GM19463 (cell line): ENCODE data around the gene UBE2L5.

Experiments
- ATAC-seq: cut with Tn5 transposase; IDR thresholded peaks from one replicate; pipeline ENCODE4 v1.9.1; 2021; ENCODE audit warnings: mild to moderate bottlenecking, moderate library complexity; ENCODE audit not compliant: unreplicated experiment

Gene UBE2L5

DNA sequence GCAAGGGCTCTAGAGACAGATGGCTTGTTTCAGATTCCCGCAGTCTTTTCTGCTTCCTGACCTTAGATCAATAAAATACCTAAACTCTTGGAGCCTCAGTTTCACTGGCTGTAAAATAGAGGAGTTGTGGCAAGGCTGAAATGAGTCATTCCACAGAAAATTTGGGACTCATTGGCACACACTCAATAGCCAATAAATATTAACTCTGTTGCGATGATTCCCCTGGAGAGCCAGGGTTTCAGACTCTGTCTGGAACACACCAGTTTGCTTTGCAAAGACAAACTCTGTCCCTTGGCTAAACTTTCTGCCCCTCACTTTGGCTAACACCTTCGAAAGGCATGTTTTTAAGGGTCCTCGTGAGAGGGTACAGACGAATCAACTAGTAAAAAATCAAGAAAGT lies 18.1 kb upstream of the UBE2L5 start:
- no peak for ATAC-seq

DNA sequence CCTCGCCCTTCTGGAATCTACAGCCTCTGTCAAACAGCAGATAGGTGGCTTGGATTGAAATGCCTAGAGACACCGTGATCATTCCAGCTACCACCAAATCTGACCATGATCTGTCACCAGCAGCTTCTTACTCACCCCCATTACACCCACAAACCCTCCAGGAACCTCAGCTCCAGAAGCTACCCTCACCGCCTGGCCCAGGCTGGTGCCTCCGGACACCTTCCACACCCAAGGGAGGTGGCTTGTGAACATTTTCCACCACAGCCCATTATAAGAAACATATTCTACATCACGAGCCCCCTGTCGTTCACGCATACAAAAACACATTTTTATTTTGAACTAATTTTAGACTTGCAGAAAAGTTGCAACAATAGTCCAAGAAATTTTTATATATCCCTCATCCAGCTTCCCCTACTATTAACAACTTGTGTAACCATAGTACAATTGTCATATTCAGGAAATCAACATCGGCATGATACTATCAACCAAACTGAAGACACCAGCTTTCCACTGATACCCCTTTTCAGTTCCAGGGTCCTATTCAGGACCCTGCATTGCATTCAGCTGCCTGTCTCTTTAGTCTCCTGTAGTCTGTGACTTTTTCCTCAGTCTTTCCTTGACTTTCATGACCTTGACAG lies 15.4 kb upstream of the UBE2L5 start:
- no peak for ATAC-seq

DNA sequence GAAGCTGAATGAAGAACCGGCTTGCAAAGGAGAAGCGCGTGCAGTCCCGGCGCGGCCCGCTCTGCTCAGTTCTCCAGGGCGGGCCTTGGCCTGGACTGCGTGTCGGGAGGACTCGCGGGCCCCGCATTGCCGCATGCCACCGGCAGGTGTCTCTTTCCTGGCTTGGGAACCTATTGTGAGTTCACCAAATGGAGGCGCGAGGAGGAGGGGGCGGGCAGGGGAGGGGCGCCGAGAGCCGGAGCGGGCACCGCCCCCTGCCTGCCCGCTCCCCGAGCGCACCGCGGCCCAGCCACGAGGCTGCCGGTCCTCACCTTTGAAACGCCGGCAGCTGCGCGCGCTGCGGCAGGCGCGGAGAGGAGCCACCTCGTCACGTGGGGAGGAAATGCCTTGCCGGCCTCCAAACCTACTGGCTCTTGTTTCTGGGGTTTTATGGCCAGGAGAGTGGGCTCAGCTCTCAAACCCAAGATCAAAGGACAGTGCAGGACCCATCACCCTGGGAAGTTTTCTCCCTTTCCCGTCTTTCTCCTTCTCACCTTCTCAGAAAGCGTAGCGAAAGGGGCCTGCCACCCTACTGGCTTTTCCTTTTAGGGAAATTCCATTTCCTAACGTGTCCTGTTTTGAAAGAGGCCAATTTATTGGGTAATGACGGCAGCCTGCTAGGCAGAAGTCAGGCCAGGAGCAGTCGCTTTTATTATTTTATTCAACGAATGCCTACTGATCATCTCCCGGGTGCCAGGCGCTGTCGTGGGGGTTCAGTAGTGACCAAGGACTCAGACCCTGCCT lies 13.8 kb upstream of the UBE2L5 start:
- ATAC-seq: peak; percentile 88

DNA sequence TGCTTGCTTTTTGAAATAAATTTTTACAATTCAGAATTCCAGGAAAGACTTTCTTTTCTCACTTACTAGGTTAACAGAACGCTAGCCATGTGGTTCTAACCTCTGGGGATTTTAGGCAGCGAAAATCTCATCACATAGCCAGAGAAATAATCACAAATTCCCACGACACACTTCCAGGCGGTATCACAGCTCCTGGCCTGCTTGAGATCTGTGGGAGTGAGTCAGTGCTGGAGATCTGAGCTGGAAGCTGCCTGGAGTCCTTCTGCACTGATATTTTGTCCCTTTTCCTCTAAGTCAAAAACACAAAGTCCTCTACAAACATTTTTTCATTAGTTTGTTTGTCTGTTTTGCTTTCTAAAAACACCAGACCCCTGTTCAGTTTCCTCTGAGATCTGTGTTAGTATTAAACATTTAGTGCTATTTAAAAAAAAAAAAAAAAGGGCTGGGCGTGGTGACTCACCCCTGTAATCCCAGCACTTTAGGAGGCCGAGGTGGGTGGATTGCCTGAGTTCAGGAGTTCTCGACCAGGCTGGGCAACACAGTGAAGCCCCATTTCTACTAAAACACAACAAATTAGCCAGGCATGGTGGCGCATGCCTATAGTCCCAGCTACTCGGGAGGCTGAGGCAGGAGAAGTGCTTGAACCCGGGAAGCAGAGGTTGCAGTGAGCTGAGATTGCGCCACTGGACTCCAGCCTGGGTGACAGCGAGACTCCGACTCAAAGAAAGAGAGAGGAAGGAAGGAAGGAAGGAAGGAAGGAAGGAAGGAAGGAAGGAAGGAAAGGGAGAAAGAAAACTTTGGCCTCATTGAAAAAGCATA lies 12.2 kb upstream of the UBE2L5 start:
- no peak for ATAC-seq

DNA sequence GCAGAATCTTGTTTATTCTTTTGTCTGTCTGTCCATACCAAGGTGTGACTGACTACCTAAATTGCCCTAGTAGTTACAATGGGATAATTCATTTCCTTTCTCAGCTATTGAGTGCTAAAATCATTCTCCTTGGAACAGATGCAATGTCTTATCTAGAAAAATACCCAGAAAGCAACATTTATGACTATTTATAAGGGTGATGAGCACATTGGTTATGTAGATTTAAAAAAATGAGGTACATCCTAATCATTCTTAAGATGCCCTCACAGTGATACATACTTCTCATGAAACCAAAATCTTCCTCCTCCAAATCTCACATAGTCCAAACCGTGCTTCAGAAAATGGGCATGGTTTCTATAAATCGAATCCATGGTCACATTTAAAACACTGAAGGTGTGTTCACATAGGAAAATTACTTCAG lies 11.6 kb upstream of the UBE2L5 start:
- ATAC-seq: no peak

DNA sequence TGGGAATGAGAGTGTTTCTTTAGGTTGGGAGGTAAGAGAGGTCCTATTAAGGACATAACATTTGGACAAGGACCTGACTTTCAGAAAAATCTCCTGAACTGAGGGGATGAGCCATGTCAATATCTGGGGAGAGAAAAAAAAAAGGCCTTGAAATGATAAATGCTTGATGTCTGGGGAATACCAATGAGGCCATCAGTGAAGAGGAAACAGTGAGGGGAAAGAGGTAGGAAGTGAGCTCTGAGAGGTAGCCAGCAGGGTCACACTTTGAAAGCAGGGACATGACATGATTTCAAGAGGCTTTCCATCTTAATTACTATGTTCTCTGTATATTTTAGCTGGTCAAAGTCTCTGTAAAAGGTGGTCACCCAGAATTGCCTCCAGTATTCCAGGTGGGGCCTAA lies 9.9 kb upstream of the UBE2L5 start:
- ATAC-seq: no peak

DNA sequence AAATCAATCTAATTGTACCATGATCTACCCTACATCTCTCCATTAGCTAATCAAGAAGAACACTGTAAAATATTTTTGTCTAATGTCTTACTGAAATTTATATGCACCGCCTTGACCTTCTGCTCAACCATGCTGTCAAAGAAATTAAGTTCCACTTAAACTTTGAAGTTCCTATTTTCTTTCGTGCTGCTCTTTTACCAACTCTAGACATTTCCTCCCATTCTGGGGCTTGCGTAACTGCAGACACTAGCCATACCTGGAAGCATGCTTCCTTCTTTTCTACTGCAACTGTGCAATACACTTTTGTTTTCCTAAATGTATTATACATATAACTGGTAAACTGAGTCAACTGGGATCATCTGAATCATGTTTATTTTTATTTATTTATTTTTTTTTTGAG lies 8.5 kb upstream of the UBE2L5 start:
- no peak for ATAC-seq

DNA sequence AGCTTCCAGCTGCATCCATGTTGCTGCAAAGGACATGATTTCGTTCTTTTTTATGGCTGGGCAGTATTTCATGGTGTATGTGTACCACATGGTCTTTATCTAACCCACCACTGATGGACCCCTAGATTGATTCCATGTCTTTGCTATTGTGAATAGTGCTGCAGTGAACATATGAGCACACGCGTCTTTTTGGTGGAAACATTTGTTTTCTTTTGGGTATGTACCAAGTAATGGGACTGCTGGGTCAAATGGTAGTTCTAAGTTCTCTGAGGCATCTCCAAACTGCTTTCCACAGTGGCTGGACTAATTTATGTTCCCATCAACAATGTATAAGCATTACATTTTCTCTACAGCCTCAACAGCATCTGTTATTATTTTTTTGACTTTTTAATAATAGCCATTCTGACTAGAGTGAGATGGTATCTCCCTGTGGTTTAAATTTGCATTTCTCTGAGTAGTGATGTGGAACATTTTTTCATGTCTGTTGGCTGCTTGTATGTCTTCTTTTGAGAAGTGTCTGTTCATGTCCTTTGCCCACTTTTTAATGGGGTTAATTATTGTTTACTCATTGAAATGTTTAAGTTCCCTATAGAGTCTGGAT lies 6.8 kb upstream of the UBE2L5 start:
- peak; percentile 74 for ATAC-seq

DNA sequence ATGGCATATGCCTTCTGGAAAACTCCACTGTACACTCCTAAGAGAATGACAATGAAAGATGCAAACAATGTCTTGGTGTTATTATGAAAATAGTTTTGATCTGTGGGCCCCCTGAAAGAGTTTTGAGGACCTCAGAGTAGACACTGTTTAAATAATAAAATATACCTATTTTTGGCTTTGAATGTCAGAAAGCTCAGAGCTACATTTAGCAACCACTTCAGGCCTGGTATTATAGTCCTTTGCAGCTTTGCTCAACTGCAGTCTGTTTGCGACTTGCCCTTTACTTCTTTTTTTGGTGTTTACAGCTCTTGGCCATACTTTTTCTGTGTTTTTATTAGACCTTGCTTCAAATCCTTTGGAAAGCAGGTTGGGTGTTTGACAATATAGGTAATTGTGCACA lies 5.8 kb upstream of the UBE2L5 start:
- no peak for ATAC-seq

DNA sequence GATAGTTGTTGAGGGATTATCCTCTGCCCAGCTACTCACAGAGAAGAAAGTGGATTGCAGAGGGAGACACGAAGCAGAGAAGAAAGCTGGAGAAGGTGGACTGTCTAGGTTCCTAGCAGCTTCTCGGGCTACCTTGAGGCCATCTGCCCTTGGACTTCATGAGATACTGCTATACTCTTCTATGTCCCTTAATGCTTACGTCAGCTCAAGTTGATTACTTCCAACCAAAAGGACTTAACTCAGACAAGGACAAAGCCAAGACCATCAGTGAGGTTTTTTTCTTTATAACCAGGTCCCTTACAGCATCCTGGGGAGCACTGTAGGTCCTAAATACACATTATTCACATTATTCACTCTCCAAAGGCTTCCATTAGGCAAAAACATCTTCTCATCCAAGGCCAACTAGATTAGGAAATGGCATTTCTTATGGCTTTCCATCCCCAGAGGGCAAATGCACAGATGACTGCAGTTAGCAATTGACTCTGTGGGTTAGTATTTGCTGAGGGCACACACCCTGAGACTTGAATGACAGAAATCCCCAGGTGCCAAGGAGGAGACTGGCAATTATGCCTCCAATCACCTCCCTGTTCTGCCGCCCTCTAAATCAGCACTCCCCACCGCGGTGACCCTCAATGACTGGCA lies 4.1 kb upstream of the UBE2L5 start:
- ATAC-seq: no peak

DNA sequence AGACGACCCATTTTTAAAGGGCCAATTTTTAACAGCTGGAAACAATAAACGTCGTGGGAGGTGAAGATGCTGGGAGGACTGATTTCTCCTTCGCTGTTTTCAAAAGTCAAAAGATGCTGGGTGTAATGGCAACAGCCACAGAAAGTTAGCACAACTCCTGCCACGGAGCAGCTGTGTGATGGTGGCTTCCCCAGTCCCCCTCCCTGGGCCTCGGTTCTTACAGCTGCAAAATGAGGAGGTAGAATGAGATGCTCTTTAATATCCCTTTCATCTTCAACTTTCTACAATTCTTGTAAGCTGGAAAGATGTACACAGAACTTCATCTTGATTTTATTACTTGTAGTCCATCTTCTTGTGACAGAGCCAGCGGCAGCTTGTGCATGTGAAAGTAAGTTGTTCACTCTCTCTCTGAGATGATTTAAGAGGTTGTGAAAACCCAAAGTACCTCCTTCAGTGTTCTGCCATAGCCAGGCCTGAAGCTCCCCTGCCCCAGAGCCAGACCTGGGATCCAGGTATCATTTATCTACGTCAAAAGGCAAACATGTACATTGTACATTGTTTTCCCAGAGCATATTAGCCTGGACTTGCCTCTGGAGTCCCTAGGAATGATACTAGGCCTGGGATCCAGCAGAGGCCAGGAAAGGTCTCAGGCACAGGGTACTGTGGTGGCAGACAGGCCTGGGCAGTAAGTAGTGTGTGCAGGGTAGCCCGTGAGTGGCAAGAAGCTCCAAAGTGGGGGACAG lies 3.4 kb upstream of the UBE2L5 start:
- ATAC-seq: no peak

DNA sequence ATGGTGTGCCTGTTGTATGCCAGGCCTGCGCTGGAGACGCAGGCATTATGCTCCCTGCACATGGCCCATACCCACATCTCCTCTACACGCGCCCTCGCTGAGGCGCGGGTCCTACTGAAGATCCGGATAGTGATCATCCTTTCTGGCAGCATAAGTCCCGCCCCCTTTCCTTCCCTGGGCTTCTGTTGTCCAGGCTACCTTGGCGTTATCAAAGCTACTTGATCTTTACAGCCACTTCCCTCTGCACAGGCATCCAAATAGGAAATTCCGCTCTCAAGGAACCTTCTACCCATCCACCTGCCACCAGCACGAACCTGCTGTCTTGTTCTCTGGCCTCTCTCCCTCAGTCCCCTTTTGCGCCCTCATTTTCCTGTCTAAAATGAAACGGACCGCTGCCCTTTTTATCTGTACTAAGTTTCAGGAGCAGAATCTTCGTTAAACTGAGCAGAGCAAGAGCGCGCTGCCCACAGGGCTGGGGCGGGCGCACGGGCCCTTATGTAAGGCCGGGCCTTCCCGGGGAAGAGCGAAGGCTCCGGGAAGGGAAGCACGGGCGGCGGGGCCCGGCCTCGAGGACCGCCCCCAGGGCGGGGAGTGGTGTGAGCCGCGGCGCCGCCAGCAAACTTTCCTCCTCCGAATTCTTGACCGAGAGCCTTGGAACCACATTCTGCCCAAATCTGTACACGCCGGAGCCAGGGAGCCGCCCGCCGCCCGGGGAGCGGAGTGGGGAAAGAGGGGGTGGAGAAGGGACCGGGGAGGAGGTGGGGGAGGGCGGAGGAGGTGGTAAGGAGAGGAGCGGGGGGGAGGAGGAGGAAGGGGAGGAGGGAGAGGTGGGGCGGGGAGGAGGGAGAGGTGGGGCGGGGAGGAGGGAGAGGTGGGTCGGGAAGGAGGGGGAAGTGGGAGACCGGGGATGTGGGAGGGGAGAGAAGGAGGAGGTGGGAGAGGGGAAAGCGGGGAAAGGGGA lies 920 bp upstream of the UBE2L5 start:
- ATAC-seq: peak; percentile 49

DNA sequence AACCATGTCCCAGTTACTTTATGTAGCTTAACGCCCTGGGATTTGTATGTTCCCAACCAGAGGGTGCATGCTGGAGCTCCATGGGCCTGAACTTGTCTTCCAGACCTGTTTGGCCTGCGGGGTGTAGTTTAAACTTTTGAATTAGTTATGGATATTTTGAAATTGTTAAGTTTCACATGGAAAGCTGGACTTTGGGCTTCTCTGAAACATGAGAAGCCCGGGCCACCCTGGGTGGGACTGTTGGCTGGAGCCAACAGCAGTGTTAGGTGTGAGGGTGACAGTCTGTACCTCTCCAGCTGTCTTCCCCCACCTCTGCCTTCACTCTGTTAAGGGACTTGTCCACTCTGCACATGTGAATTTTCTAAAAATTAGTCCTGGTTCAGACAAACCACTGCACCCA lies 1.6 kb downstream of the UBE2L5 start:
- ATAC-seq: no peak

DNA sequence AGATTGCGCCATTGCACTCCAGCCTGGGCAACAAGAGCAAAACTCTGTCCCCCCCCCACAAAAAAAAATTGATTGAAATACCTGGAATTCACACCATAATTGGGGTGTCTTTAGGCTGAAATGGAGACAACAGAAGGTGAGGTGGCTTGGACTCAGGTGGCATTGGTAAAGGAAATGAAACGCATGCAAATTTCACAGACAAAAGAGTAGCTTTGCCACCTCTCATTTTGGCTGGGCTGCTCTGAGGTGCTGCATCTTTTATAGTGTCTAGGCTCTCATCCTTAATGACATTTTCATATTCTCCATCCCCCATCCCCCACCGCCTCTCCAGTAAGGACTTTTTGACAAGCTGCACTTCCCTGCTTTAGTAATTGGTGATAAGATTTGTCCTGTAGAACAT lies 6.9 kb downstream of the UBE2L5 start:
- no peak for ATAC-seq

DNA sequence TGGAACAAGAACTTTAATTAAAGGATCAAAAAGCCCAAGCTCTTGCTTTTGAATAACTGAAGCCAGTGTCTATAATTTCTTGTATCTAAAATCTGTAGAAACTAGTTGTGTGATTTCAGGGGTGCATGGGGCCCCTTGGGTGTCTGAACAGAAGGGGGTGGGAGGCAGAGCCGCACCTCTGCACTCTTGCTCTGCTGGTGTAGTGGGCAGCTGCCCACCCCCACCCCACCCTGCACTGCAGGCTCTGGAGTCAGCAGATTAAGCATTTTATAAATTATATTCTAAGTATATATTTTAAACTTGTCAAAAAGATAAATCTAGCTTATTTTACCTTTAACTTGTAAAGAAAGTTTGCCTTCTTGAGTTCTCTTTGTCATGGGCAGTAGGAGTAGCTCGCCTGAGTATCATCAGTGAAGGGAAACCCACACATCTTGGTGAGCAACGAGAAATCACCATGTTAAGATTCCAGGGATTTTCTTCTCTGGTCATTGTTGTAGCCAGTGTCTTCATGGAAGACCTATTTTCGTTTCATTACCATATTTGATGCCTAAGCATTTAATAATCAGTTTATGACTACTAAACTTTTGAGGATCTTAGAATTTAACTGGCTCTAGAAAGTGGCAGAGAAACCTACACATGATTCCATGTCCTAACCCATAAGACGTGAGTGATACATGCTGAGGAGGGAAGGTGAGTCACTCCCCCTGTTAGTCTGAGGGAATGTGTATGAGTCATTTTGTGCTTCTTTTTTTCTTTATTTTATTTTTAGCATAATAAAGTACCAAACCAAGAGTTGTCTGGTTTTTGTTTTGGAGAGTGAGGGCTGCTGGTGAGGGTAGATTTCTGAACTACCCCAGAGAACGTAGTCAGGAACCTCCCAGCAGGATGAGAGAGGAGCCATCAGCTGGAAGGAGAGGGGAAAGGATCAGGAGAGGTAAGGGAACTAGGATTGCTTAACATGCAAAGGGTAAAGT lies 7.7 kb downstream of the UBE2L5 start:
- peak; percentile 71 for ATAC-seq

DNA sequence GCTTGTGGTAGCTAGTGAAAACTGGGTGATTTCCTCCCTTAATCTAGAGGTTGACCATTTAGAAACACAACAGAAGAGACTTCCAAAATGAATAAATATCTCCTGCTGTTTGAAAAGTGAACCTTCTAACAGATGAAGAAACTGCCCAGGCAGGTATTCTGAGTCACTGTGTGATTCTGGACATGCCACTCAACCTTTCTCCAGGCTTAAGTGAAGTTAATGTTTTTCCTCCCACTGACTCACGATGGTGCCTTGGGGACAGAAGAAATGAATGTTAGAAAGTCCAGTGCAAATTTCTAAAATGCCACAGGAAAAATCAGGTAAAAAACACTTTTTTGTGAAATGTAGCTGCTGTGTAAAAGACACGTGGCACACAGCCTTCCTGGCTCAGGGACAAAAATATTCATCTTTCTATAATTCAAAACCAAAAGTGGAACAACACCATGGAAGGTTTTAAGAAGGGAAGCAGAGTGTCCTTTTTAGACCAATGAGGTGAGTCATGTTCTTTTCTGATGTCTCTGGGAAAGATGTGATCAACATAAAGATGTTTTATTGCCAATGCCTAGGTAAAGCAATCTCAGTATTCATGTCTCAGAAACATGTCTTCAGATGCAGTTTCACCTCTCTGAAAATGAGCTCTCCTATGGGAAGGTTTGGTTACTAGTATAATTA lies 9.1 kb downstream of the UBE2L5 start:
- peak; percentile 57 for ATAC-seq

DNA sequence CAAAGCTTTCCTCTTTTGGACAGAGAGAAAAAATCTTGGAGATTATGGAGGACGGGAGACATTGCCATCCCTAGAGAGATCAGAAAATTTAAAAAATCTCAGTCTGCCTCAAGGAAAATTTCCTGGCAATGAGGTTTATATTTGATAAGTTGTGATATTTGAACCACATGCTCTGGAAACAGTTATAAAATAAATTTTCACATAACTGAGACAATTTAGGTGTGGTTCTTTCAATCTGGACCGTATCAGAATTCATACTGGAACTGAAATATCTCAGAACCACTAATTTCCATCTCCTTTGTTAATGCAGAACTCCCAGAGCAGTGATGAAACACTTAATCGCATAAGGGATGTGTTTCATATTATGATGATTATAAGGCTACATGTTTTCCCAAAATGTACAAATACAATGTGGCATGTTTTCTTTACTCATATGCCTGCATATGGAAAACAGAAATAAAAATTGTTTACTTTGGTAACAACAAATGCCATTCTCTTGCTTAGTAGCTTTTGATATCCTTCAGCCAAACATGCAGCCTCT lies 13.7 kb downstream of the UBE2L5 start:
- ATAC-seq: no peak
